ENCODE results near the gene SSH2. TPM values are rescaled to one million over a fixed set of nuclear protein-coding genes. Genes with fewer than 3 reads are reported as not detected.

SSH2 gene
- polyA plus RNA-seq, 3 donors, result 31.9 to 66.6 (median 54.0) TPM

GRCh38 chr17:29640981-29641642 lies 288.9 kb downstream of the SSH2 start:
- Histone ChIP-seq H3K27ac (ENCODE audit: low read depth in 1 of 2, low read length in 2 of 2) (peak overlapping the region in 1 of 2 donors; percentile 34), H3K4me1 (ENCODE audit: control insufficient read depth in 1 of 2, insufficient read depth in 2 of 2, low read length in 2 of 2) (peaks cover 7 to 9% of the 10 kb centered on the region in 2 donors), H3K36me3 (replicated peaks in 1 of 2; ENCODE audit: control insufficient read depth in 1 of 2, insufficient read depth in 2 of 2, low read length in 2 of 2) (peaks cover 58 to 85% of the 10 kb centered on the region in 2 donors), H3K27me3 (ENCODE audit: control insufficient read depth in 2 of 2, insufficient read depth in 2 of 2, low read length in 2 of 2) (no peaks in the 10 kb centered on the region), H3K9ac (ENCODE audit: insufficient read depth, low read length, poor library complexity, severe bottlenecking) (no peak overlapping the region), H3K79me2 (ENCODE audit: insufficient read depth, low read length) (peaks cover 19% of the 10 kb centered on the region), H3K4me2 (replicated peaks; ENCODE audit: extremely low read depth, low read length, poor library complexity, severe bottlenecking) (no peak overlapping the region), H3K4me3 (replicated peaks in 1 of 3; ENCODE audit: low read depth in 2 of 3, low read length in 3 of 3) (no peak overlapping the region), H2AFZ (ENCODE audit: insufficient read depth, low read depth, low read length, poor library complexity, severe bottlenecking) (no peak overlapping the region), H3K9me3 (replicated peaks in 1 of 2; ENCODE audit: control insufficient read depth in 1 of 2, insufficient read depth in 1 of 2, low read length in 2 of 2) (no peaks in the 10 kb centered on the region), H4K20me1 (ENCODE audit: insufficient read depth, low read length) (peaks cover 99% of the 10 kb centered on the region)
- peaks cover 24% of the 10 kb centered on the region for H3K4me1 Mint-ChIP-seq
- H3K4me3 Mint-ChIP-seq, result no peak overlapping the region
- H3K27me3 Mint-ChIP-seq (ENCODE audit: low read depth in 3 of 3), result no peaks in the 10 kb centered on the region
- no CpG with 5 or more reads among the region's 7 CpGs for WGBS (ENCODE audit: insufficient coverage)
- H3K27ac Mint-ChIP-seq, result peak overlapping the region in 3 of 7 donors; percentile 19 to 55 (median 50)
- peaks cover 0 to 2% (median 0%) of the 10 kb centered on the region in 7 donors for H3K9me3 Mint-ChIP-seq
- intact Hi-C loops (cut with micrococcal nuclease), result loop anchor here (5.0 to 10.0 kb wide), 3 partner anchors 134 to 294 kb away; partner anchors contain the start of gene SSH2 (in 1 of the 2)
- no peak for TF ChIP-seq CTCF (IDR thresholded peaks at IDR 0.05)
- peaks cover 60 to 90% of the 10 kb centered on the region in 2 donors for H3K36me3 Mint-ChIP-seq
- no peak for DNase-seq

- WGBS (ENCODE audit: insufficient coverage), result 10% methylated on average over 1 of the region's 2 CpGs
- Histone ChIP-seq H3K79me2 (ENCODE audit: insufficient read depth, low read length) (peaks cover 18% of the 10 kb centered on the region), H3K9ac (ENCODE audit: insufficient read depth, low read length, poor library complexity, severe bottlenecking) (no peak overlapping the region), H3K27ac (ENCODE audit: low read depth in 1 of 2, low read length in 2 of 2) (peak overlapping the region in 1 of 2 donors; percentile 34), H4K20me1 (ENCODE audit: insufficient read depth, low read length) (peaks cover 99% of the 10 kb centered on the region), H3K9me3 (replicated peaks in 1 of 2; ENCODE audit: control insufficient read depth in 1 of 2, insufficient read depth in 1 of 2, low read length in 2 of 2) (no peaks in the 10 kb centered on the region), H3K4me2 (replicated peaks; ENCODE audit: extremely low read depth, low read length, poor library complexity, severe bottlenecking) (no peak overlapping the region), H2AFZ (ENCODE audit: insufficient read depth, low read depth, low read length, poor library complexity, severe bottlenecking) (no peak overlapping the region), H3K4me3 (replicated peaks in 1 of 3; ENCODE audit: low read depth in 2 of 3, low read length in 3 of 3) (no peak overlapping the region), H3K4me1 (ENCODE audit: control insufficient read depth in 1 of 2, insufficient read depth in 2 of 2, low read length in 2 of 2) (peaks cover 7 to 9% of the 10 kb centered on the region in 2 donors), H3K27me3 (ENCODE audit: control insufficient read depth in 2 of 2, insufficient read depth in 2 of 2, low read length in 2 of 2) (no peaks in the 10 kb centered on the region), H3K36me3 (replicated peaks in 1 of 2; ENCODE audit: control insufficient read depth in 1 of 2, insufficient read depth in 2 of 2, low read length in 2 of 2) (peaks cover 58 to 85% of the 10 kb centered on the region in 2 donors)
- H3K27ac Mint-ChIP-seq, result peak overlapping the region in 6 of 7 donors; percentile 0 to 90 (median 82)
- no peaks in the 10 kb centered on the region for H3K27me3 Mint-ChIP-seq (ENCODE audit: low read depth in 3 of 3)
- no peak for DNase-seq
- intact Hi-C loops (cut with micrococcal nuclease), result loop anchor here (5.0 to 10.0 kb wide), 3 partner anchors 134 to 294 kb away; partner anchors contain the start of gene SSH2 (in 1 of the 2)
- H3K9me3 Mint-ChIP-seq, result peaks cover 0 to 2% (median 0%) of the 10 kb centered on the region in 7 donors
- peaks cover 24% of the 10 kb centered on the region for H3K4me1 Mint-ChIP-seq
- peaks cover 60 to 90% of the 10 kb centered on the region in 2 donors for H3K36me3 Mint-ChIP-seq
- H3K4me3 Mint-ChIP-seq, result no peak overlapping the region
- no peak for TF ChIP-seq CTCF (IDR thresholded peaks at IDR 0.05)
Observed at GRCh38 chr17:29640413-29640812, 289.6 kb downstream of the SSH2 start.
